ENCODE data around the gene TRPM6.
A peak's percentile ranks its signal among the peaks of the same experiment; 100 is the strongest.
"Not testable (repeated sequence)": the region's sequence is repeated elsewhere in the genome, so short reads cannot be mapped to it uniquely, and the experiment has no call there.

The TRPM6 gene

DNA sequence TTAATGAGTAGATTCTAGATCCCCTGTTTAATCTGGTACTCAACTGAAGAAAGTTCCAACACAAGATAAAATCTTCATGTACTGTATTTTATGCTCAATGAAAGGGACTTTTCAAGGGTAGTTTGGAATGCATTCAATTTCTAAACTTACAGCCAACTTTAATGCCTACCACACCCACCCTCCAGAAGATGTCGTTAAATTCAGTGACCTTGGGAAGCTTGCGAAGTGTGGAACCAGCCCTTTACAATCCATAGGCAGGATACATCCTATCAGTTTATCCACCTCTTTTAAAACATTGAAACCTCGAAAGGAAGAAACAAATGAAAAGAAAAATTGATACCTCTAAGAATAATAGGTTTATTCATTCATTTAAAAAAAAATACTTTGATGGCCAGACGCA lies 20.2 kb downstream of the TRPM6 start:
- no peak for DNase-seq (ENCODE audit: low spot score)
- peaks cover 3% of the 10 kb centered on the region for H3K27me3 Mint-ChIP-seq (ENCODE audit: low read depth)
- no peak overlapping the region for H3K27ac Mint-ChIP-seq
- H3K9me3 Mint-ChIP-seq, result no peaks in the 10 kb centered on the region
- no peak overlapping the region for H3K4me3 Mint-ChIP-seq
- no peaks in the 10 kb centered on the region for H3K36me3 Mint-ChIP-seq (ENCODE audit: low read depth)
- H3K4me1 Mint-ChIP-seq (ENCODE audit: low read depth), result no peaks in the 10 kb centered on the region

DNA sequence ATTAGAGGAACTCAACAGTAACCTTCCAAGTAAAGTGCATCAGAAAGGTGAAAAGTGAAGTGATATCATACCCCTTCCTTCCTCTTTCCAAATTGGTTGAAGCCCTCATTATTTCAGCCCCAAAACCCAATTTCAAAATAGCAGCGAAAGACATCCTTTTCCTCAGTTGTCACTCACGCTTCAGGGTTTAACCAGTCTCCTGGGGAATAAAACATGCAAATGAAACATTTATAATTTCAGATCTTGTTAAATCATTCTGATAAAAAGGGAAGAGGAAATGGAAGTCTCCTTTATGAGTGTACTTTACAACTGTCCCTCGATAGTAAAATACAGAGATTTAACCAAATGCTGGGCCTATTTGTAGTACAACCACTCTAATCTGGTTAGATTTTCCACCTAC lies 22.5 kb downstream of the TRPM6 start:
- no peaks in the 10 kb centered on the region for H3K9me3 Mint-ChIP-seq
- DNase-seq (ENCODE audit: low spot score), result no peak
- no peak overlapping the region for H3K27ac Mint-ChIP-seq
- no peaks in the 10 kb centered on the region for H3K36me3 Mint-ChIP-seq (ENCODE audit: low read depth)
- H3K27me3 Mint-ChIP-seq (ENCODE audit: low read depth), result peaks cover 3% of the 10 kb centered on the region
- peaks cover 7% of the 10 kb centered on the region for H3K4me1 Mint-ChIP-seq (ENCODE audit: low read depth)
- no peak overlapping the region for H3K4me3 Mint-ChIP-seq

DNA sequence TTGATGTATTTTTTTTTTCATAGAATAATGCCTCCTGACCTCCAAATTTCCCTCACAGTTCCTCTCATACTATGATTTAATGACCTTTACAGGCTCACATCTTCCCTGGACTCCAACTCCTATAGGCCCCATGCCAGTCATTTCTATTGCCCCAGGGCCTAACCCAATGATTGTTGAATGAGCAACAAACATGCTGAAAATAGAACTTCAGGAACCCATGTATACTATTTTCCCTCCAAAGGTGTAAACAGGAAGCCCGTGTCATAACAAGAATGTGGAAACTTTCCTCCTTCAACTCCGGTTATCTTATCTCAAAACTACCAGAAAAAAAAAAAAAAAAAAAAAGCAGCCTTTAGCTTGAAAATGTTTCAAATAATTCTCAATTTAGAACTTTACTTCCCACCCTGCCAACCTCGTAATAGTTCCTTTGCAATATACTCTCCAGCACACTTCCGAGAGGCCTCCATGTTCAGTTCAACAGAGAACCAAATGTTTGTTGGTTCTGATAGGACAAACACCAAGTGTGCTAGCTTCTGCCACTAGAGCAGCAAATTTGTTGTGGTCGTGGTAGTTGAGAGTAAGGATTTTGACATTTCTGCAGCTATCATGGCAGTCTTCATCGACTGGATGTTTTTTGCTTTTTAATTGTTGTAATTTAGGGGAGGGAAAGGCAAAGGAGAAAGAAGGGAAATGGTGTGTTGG lies 25.8 kb downstream of the TRPM6 start:
- Mint-ChIP-seq H3K27me3 (ENCODE audit: low read depth) (no peaks in the 10 kb centered on the region), H3K4me3 (no peak overlapping the region), H3K36me3 (ENCODE audit: low read depth) (no peaks in the 10 kb centered on the region), H3K9me3 (no peaks in the 10 kb centered on the region), H3K4me1 (ENCODE audit: low read depth) (peaks cover 13% of the 10 kb centered on the region), H3K27ac (peak overlapping the region; percentile 28)
- no peak for DNase-seq (ENCODE audit: low spot score)

DNA sequence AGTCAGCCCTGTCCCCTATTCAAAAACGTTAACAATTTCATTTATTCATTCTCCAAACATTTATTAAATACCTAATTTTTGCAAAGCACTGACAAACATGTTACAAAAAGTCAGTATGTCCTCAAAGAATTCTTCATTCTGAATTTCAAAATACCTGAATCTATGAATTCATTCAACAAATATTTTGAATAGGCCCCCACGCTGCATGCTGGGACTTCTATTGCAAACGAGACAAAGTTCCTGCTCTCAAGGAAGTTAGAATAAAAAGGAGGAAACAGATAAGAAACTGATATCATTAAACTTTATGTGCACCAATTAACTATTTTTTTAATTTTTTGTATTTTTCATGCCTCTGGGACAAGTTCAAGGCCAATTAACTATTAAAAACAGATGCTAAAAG lies 26.6 kb downstream of the TRPM6 start:
- peaks cover 2% of the 10 kb centered on the region for H3K27me3 Mint-ChIP-seq (ENCODE audit: low read depth)
- DNase-seq (ENCODE audit: low spot score), result no peak
- no peaks in the 10 kb centered on the region for H3K9me3 Mint-ChIP-seq
- no peak overlapping the region for H3K27ac Mint-ChIP-seq
- no peaks in the 10 kb centered on the region for H3K36me3 Mint-ChIP-seq (ENCODE audit: low read depth)
- H3K4me3 Mint-ChIP-seq, result no peak overlapping the region
- peaks cover 13% of the 10 kb centered on the region for H3K4me1 Mint-ChIP-seq (ENCODE audit: low read depth)

DNA sequence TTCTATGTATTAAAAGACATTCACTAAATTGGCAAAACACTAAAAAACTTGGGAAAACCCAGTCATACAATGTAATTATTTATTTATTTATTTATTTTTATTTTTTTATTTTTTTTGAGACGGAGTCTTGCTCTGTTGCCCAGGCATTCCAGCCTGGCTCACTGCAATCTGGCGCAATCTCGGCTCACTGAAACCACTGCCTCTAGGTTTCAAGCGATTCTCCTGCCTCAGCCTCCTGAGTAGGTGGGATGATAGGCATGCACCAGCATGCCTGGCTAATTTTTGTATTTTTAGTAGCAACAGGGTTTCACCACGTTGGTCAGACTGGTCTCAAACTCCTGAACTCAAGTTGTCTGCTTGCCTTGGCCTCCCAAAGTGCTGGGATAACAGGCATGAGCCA lies 27.5 kb downstream of the TRPM6 start:
- not testable (repeated sequence) for H3K27me3 Mint-ChIP-seq (ENCODE audit: low read depth); DNase-seq (ENCODE audit: low spot score); H3K27ac Mint-ChIP-seq; H3K36me3 Mint-ChIP-seq (ENCODE audit: low read depth); H3K4me3 Mint-ChIP-seq; H3K9me3 Mint-ChIP-seq
- H3K4me1 Mint-ChIP-seq (ENCODE audit: low read depth), result peaks cover 13% of the 10 kb centered on the region

DNA sequence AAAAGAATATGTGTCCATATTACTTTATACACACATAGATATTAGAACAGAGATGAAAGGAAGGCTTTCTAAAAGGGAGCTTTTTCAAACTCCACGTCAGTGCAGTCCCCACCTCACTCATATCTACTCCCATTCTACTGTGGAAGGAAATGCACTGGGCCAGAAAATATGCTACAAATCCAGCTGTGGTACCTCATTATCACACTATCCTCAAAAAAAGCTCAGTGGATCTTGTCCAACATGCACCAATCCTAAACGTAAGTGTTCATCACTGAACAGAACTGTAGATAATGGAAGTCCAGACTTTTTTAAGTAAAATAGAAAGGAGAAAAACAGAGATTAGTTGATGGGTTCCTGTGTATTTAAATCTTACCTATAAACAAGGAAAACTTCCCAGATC lies 27.9 kb downstream of the TRPM6 start:
- Mint-ChIP-seq H3K27me3 (ENCODE audit: low read depth) (peaks cover 3% of the 10 kb centered on the region), H3K4me1 (ENCODE audit: low read depth) (peaks cover 13% of the 10 kb centered on the region), H3K4me3 (no peak overlapping the region), H3K27ac (no peak overlapping the region), H3K36me3 (ENCODE audit: low read depth) (no peaks in the 10 kb centered on the region), H3K9me3 (no peaks in the 10 kb centered on the region)
- no peak for DNase-seq (ENCODE audit: low spot score)

DNA sequence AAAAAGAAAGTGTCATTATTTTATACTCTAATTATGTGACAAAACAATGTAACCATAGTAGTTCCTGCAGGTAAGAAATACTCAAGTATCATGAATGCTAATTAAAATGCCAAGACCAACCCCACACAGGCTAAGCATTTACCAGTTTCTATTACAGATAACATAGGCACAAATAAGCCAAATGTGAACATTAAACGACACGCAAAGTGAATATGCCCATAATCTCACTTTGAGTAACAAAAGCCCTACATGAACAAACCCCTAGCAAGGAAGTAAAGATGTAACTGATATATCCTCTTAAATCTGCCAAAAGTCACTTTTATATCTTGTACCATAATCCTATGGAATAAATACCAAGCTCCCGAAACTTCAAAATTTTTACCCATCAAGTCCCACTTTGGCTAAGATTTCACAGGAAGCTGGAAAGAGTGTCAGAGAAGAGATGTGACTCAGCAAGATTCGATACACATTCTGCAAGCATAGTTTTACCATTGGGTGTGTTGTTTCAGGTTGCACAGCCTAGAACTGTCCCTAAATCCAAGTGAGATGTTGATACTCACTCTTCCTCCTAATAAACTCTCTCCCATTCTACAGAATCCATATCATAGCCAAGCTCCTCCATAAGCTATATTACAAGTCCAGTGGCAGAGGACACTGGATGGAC lies 28.8 kb downstream of the TRPM6 start:
- Mint-ChIP-seq H3K4me3 (no peak overlapping the region), H3K9me3 (no peaks in the 10 kb centered on the region), H3K27me3 (ENCODE audit: low read depth) (peaks cover 3% of the 10 kb centered on the region), H3K36me3 (ENCODE audit: low read depth) (no peaks in the 10 kb centered on the region), H3K27ac (no peak overlapping the region), H3K4me1 (ENCODE audit: low read depth) (peaks cover 13% of the 10 kb centered on the region)
- no peak for DNase-seq (ENCODE audit: low spot score)

DNA sequence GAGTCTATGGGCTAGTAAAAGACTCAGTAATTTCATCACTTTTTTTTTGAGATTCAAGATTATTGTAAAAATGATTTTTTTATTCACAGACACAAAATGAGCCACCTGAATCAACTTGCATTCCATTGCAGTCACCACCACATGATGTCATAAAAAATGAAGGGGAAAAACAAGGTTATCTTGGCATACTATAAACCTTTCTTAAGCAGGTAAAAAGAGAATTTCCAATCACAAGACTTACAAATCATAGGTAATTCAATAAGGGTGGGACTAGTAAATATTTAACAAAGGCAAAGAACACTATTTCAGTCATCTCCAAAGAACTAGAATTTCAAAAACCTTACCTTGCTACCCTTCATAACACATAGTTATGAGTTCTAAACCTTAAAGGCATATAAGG lies 30.7 kb downstream of the TRPM6 start:
- Mint-ChIP-seq H3K4me3 (no peak overlapping the region), H3K27me3 (ENCODE audit: low read depth) (peaks cover 3% of the 10 kb centered on the region)

DNA sequence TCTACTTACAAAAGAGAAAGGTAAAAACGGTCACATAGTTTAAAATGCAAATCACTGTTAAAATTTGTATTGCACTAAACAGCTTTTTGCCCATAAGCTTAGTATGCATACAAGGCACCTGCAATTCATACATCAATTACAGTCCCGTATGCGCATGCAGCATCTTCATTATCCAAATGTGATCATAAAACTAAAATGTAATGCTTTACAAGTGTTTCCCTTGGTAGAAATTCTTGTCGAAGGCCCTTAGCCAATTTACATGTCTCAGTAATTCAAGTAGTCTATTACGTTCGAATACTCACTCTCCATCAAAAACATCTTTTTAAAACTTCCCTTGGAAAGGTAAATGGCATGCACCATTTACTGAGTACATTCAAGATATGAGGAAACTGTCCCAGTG lies 32.6 kb downstream of the TRPM6 start:
- Mint-ChIP-seq H3K9me3 (no peaks in the 10 kb centered on the region), H3K4me1 (ENCODE audit: low read depth) (peaks cover 6% of the 10 kb centered on the region), H3K4me3 (no peak overlapping the region), H3K27ac (no peak overlapping the region), H3K27me3 (ENCODE audit: low read depth) (peaks cover 3% of the 10 kb centered on the region), H3K36me3 (ENCODE audit: low read depth) (no peaks in the 10 kb centered on the region)
- no peak for DNase-seq (ENCODE audit: low spot score)

More for the DNA sequence above, 30.7 kb downstream of the TRPM6 start:
- no peak overlapping the region for H3K27ac Mint-ChIP-seq
- no peaks in the 10 kb centered on the region for H3K36me3 Mint-ChIP-seq (ENCODE audit: low read depth)
- peaks cover 10% of the 10 kb centered on the region for H3K4me1 Mint-ChIP-seq (ENCODE audit: low read depth)
- no peaks in the 10 kb centered on the region for H3K9me3 Mint-ChIP-seq
- no peak for DNase-seq (ENCODE audit: low spot score)

DNA sequence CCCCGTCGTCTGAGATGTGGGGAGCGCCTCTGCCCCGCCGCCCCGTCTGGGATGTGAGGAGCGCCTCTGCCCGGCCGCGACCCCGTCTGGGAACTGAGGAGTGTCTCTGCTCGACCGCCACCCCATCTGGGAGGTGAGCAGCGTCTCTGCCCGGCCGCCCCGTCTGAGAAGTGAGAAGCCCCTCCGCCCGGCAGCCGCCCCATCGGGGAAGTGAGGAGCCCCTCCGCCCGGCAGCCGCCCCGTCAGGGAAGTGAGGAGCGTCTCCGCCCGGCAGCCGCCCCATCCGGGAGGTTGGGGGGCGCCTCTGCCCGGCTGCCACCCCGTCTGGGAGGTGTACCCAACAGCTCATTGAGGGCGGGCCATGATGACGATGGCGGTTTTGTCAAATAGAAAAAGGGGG lies 34.7 kb downstream of the TRPM6 start:
- not testable (repeated sequence) for H3K4me1 Mint-ChIP-seq (ENCODE audit: low read depth)

DNA sequence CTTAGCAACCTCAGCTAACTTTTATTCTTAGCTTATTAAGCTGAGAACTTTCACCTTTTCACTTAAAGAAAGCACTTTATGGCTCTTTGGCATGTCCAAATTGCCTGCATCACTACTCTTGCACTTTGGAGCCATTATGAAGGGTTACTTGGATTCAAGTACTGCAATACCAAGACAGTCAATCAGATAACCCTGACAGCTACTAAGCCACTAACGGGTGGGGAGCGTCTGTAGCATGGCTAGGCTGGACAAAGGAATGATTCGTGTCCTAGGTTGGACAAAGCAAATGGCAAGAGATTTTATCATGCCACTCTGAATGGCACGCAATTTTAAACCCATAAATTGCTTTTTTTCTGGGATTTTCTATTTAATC lies 39.6 kb downstream of the TRPM6 start:
- H3K4me1 Mint-ChIP-seq (ENCODE audit: low read depth), result no peaks in the 10 kb centered on the region
- peaks cover 4% of the 10 kb centered on the region for H3K27me3 Mint-ChIP-seq (ENCODE audit: low read depth)
- DNase-seq (ENCODE audit: low spot score), result no peak
- H3K27ac Mint-ChIP-seq, result no peak overlapping the region
- no peaks in the 10 kb centered on the region for H3K9me3 Mint-ChIP-seq
- H3K36me3 Mint-ChIP-seq (ENCODE audit: low read depth), result no peaks in the 10 kb centered on the region
- no peak overlapping the region for H3K4me3 Mint-ChIP-seq

More for the DNA sequence above, 34.7 kb downstream of the TRPM6 start:
- DNase-seq (ENCODE audit: low spot score); H3K9me3 Mint-ChIP-seq; H3K36me3 Mint-ChIP-seq (ENCODE audit: low read depth); H3K27me3 Mint-ChIP-seq (ENCODE audit: low read depth); H3K27ac Mint-ChIP-seq; H3K4me3 Mint-ChIP-seq: not testable (repeated sequence)

DNA sequence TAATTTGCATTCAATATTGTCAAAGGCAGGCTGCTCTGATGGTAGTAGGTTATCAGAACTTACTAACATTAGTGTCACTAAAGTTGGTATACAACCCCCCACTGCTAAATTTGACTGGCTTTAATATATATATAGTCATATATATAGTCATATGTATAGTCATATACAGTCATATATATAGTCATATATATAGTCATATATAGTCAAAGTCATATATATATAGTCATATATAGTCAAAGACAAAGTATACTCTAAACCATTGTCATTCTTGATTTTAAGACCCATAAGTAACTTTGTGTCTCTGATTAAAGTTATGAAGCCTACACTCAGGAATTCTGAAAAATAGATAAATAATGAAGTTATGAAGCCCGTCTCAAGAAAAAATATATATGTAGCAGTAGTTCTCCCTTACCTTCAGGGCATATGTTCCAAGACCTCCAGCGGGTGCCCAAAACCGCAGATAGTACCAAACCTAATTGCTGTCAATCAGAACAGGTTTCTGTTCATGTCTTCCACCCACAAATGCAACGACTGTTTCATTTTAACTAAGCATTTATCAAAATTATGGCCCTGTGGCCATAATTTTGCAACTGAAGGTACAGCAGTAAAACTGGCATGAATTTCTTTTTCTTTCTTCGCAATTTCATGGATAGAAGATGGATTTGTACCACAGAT lies 40.1 kb downstream of the TRPM6 start:
- Mint-ChIP-seq H3K4me3 (no peak overlapping the region), H3K27ac (no peak overlapping the region), H3K4me1 (ENCODE audit: low read depth) (no peaks in the 10 kb centered on the region), H3K36me3 (ENCODE audit: low read depth) (no peaks in the 10 kb centered on the region), H3K9me3 (no peaks in the 10 kb centered on the region), H3K27me3 (ENCODE audit: low read depth) (peaks cover 4% of the 10 kb centered on the region)
- no peak for DNase-seq (ENCODE audit: low spot score)

DNA sequence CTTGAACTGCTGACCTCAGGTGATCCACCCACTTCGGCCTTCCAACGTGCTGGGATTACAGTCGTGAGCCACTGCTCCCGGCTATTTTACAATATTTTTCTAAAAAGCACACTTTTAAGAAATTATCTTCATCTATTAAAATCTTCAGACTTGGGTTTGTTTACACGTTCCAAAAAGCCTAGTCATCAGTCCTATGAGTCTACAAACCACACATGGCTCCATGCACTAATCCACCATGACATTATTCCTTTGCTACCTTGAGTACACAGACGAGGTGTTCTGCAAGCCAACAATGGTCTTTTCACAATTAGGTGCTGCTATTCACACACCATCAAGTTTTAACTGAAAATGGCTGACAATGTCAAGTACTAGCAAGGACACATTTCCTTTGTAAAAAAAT lies 41.0 kb downstream of the TRPM6 start:
- H3K27ac Mint-ChIP-seq, result no peak overlapping the region
- no peak overlapping the region for H3K4me3 Mint-ChIP-seq
- H3K36me3 Mint-ChIP-seq (ENCODE audit: low read depth), result no peaks in the 10 kb centered on the region
- peaks cover 4% of the 10 kb centered on the region for H3K27me3 Mint-ChIP-seq (ENCODE audit: low read depth)
- DNase-seq (ENCODE audit: low spot score), result no peak
- H3K4me1 Mint-ChIP-seq (ENCODE audit: low read depth), result no peaks in the 10 kb centered on the region
- H3K9me3 Mint-ChIP-seq, result no peaks in the 10 kb centered on the region

DNA sequence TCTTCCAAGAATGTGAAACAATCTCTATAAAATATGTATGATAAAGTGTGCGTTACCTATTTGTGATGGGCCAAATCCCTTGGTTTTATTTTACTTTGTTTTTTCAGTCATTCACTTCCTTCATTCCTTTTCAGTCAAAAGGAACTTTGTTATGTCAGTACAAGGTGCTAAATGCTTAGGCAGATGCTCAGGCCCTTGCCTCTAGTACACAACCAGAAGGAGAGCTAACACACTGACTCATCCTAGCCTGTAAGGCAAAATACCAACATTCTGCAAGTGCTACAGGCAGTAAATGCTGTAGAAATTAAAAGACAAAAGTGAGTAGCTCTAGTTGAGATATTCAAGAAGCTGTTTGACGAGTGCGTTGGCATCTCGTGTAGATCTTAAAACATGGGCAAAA lies 49.4 kb downstream of the TRPM6 start:
- no peak overlapping the region for H3K4me3 Mint-ChIP-seq
- no peak overlapping the region for H3K27ac Mint-ChIP-seq
- H3K36me3 Mint-ChIP-seq (ENCODE audit: low read depth), result no peaks in the 10 kb centered on the region
- no peaks in the 10 kb centered on the region for H3K9me3 Mint-ChIP-seq
- no peak for DNase-seq (ENCODE audit: low spot score)
- H3K4me1 Mint-ChIP-seq (ENCODE audit: low read depth), result no peaks in the 10 kb centered on the region
- H3K27me3 Mint-ChIP-seq (ENCODE audit: low read depth), result no peaks in the 10 kb centered on the region
